Left renal pelvis (tissue), 4 donors: ENCODE data around the gene FAM170A. TPM values are rescaled to one million over a fixed set of nuclear protein-coding genes. Genes with fewer than 3 reads are reported as not detected.

Experiments used
- polyA plus RNA-seq, 4 donors: library from polyadenylated mRNA; unstranded; fragments of 120-200 nt; gene quantifications; one replicate each; pipeline ENCODE4 v1.2.1, GENCODE V29; 2013; ENCODE audit not compliant: insufficient read length in 4 of 4

Gene FAM170A
- polyA plus RNA-seq, 4 donors: not detected

Other genes starting within 250 kb of the FAM170A start
- 100 to 1,000 TPM; 138 to 250 (median 211) TPM for gene HSD17B4, start 177.1 kb upstream of the FAM170A start, polyA plus RNA-seq